GM04504 (cell line): ENCODE measurements around the gene GJB1.
"Not testable (repeated sequence)": the region's sequence is repeated elsewhere in the genome, so short reads cannot be mapped to it uniquely, and the experiment has no call there.

Source experiments
- DNase-seq: peaks from one replicate; pipeline ENCODE4 v3.0.0-alpha.2; 2012; ENCODE audit warnings: low read depth

Gene GJB1

GRCh38 chrX:71256051-71256450, 33.0 kb downstream of the GJB1 start:
- no peak for DNase-seq

- DNase-seq: no peak
These were observed 33.8 kb downstream of the GJB1 start for GRCh38 chrX:71256856-71257255.

GRCh38 chrX:71268624-71269023, 45.6 kb downstream of the GJB1 start:
- not testable (repeated sequence) for DNase-seq

- no peak for DNase-seq
These were observed 46.9 kb downstream of the GJB1 start for GRCh38 chrX:71269801-71270395.

- not testable (repeated sequence) for DNase-seq
These were observed 49.3 kb downstream of the GJB1 start for GRCh38 chrX:71272313-71272712.
